Ascending aorta (tissue), 2 donors: ENCODE measurements around the gene UGT1A10. TPM values are rescaled to one million over a fixed set of nuclear protein-coding genes. Genes with fewer than 3 reads are reported as not detected.

Source experiments
- DNase-seq, 2 donors: peaks; one replicate each; pipeline ENCODE4 v3.0.0-alpha.2; 2019; ENCODE audit warnings: low spot score in 2 of 2
- H3K27ac ChIP-seq, 2 donors: fragments of 200-600 bp; sonication (generic); one replicate each; pipeline ENCODE4 v1.5.1; 2016 to 2017; ENCODE audit warnings: mild to moderate bottlenecking in 1 of 2
- H3K27me3 ChIP-seq: fragments of 200-600 bp; sonication (generic); one replicate; pipeline ENCODE4 v1.5.1; 2017
- H3K36me3 ChIP-seq, 2 donors: fragments of 200-600 bp; sonication (generic); one replicate each; pipeline ENCODE4 v1.5.1; 2016
- H3K4me1 ChIP-seq, 2 donors: fragments of 200-600 bp; sonication (generic); one replicate each; pipeline ENCODE4 v1.5.1; 2016 to 2017; ENCODE audit warnings: mild to moderate bottlenecking in 1 of 2
- H3K4me3 ChIP-seq, 2 donors: fragments of 200-600 bp; sonication (generic); one replicate each; pipeline ENCODE4 v1.5.1; 2016 to 2017; ENCODE audit warnings: mild to moderate bottlenecking in 1 of 2
- H3K9me3 ChIP-seq, 2 donors: fragments of 200-600 bp; sonication (generic); one replicate each; pipeline ENCODE4 v1.5.1; 2016
- CTCF ChIP-seq, 3 experiments: fragments of 200-600 bp in 2 of 3; fragments of 450-650 bp in 1 of 3; sonication (generic) in 2 of 3; IDR thresholded peaks; one replicate each; pipeline ENCODE4 v1.5.1; 2016 to 2019; ENCODE audit warnings: antibody characterized with exemption in 3 of 3, mild to moderate bottlenecking in 1 of 3, moderate library complexity in 1 of 3
- intact Hi-C: fragments of 100-400 bp; cut with DNase I; formaldehyde crosslinking; loops from one replicate; pipeline ENCODE4 v1.15.1; 2023
- total RNA-seq: library from RNA; depleted of rRNA; stranded (reverse); fragments of >200 nt; gene quantifications from one replicate; pipeline ENCODE4 v1.1.0, GENCODE V29; 2016

UGT1A10 gene
- total RNA-seq, 1 donor from 2014 or later, result not detected

- Histone ChIP-seq H3K4me3 (no peak overlapping the region), H3K4me1 (no peaks in the 10 kb centered on the region), H3K36me3 (no peaks in the 10 kb centered on the region), H3K27ac (no peak overlapping the region), H3K9me3 (no peaks in the 10 kb centered on the region), H3K27me3 (no peaks in the 10 kb centered on the region)
- intact Hi-C loops, result no loop called here
- no peak for DNase-seq
- no peak for TF ChIP-seq CTCF (IDR thresholded peaks at IDR 0.05)
These were observed 179.6 kb downstream of the UGT1A10 start for GRCh38 chr2:233815861-233816260.

- H3K4me3 ChIP-seq, result no peak overlapping the region
These were observed 180.1 kb downstream of the UGT1A10 start for GRCh38 chr2:233816334-233816733.

GRCh38 chr2:233816771-233817170 lies 180.5 kb downstream of the UGT1A10 start:
- DNase-seq, result no peak
- Histone ChIP-seq H3K9me3 (no peaks in the 10 kb centered on the region), H3K4me1 (no peaks in the 10 kb centered on the region), H3K36me3 (no peaks in the 10 kb centered on the region), H3K4me3 (no peak overlapping the region), H3K27ac (no peak overlapping the region), H3K27me3 (no peaks in the 10 kb centered on the region)
- no peak for TF ChIP-seq CTCF (IDR thresholded peaks at IDR 0.05)
- intact Hi-C loops, result no loop called here

More at GRCh38 chr2:233816334-233816733, 180.1 kb downstream of the UGT1A10 start:
- DNase-seq, result no peak
- H3K36me3 ChIP-seq, result no peaks in the 10 kb centered on the region
- intact Hi-C loops, result no loop called here
- H3K9me3 ChIP-seq, result no peaks in the 10 kb centered on the region
- no peak for TF ChIP-seq CTCF (IDR thresholded peaks at IDR 0.05)
- no peaks in the 10 kb centered on the region for H3K27me3 ChIP-seq
- H3K27ac ChIP-seq, result no peak overlapping the region
- H3K4me1 ChIP-seq, result no peaks in the 10 kb centered on the region

GRCh38 chr2:233817361-233817911 lies 181.2 kb downstream of the UGT1A10 start:
- peak in 1 of 2 donors; percentile 51 for DNase-seq
- TF ChIP-seq CTCF (IDR thresholded peaks at IDR 0.05), result no peak
- H3K4me1 ChIP-seq, result no peaks in the 10 kb centered on the region
- H3K9me3 ChIP-seq, result no peaks in the 10 kb centered on the region
- H3K27ac ChIP-seq, result no peak overlapping the region
- no peaks in the 10 kb centered on the region for H3K36me3 ChIP-seq
- H3K27me3 ChIP-seq, result no peaks in the 10 kb centered on the region
- no peak overlapping the region for H3K4me3 ChIP-seq
- intact Hi-C loops, result no loop called here

- H3K27ac ChIP-seq, result no peak overlapping the region
- no peak for TF ChIP-seq CTCF (IDR thresholded peaks at IDR 0.05)
- peak in 1 of 2 donors; percentile 56 for DNase-seq
- no peaks in the 10 kb centered on the region for H3K9me3 ChIP-seq
- intact Hi-C loops, result no loop called here
- no peaks in the 10 kb centered on the region for H3K4me1 ChIP-seq
- no peak overlapping the region for H3K4me3 ChIP-seq
- no peaks in the 10 kb centered on the region for H3K36me3 ChIP-seq
- H3K27me3 ChIP-seq, result no peaks in the 10 kb centered on the region
These were observed 181.9 kb downstream of the UGT1A10 start for GRCh38 chr2:233817995-233818638.
